UCSD-AML1 (cell line): ENCODE data around the gene PI4KB.

Experiments
- DNase-seq: peaks from one replicate; lab custom pipeline; 2025; ENCODE audit not compliant: unreplicated experiment; lab: John Stamatoyannopoulos, UW

Gene PI4KB

DNA sequence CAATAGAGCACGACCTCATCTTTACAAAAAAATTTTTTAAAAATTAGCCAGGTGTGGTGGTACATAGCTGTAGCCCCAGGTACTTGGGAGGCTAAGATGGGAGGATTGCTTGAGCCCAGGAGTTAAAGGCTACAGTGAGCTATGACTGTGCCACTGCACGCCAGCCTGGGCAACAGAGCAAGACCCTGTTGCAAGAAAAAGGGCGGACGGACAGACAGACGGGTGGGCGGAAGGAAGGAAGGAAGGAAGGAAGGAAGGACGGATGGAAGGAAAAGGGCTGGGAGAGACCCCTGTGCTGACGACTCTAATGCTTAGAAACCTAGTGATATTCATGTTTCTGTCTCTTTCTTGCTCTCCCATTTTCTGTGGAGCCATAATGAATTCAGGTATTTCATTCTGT, 14.4 kb downstream of the PI4KB start:
- no peak for DNase-seq

- DNase-seq: no peak
Measured at GRCh38 chr1:151312411-151312810, 14.8 kb downstream of the PI4KB start.

GRCh38 chr1:151311589-151312331, 15.5 kb downstream of the PI4KB start:
- DNase-seq: no peak

GRCh38 chr1:151311011-151311410, 16.2 kb downstream of the PI4KB start:
- DNase-seq: no peak

DNA sequence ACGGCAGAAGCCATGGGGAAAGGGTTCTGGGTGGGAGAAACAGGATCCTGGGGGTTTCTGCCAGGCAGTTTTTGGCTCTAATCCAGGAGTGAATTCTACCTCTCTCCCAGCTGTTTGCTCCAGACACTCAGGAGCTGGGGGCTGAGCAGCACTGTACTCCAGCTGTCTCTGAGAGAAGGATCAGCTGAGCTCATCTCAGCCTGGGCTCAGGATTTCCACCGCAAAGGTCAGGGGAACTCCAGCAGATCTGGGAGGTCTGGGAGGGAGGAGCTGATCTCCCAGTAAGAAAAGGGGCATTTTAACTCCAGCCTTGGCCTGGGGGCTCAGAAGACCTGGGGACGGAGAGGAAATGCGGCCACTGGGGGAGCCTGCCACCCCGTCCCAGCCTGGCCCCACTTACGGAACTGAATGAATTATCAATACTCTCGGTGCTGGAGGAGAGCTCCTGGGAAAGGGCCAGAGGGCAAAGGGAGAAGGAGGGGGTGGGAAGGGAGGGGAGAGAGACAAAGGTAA, 17.3 kb downstream of the PI4KB start:
- no peak for DNase-seq

DNA sequence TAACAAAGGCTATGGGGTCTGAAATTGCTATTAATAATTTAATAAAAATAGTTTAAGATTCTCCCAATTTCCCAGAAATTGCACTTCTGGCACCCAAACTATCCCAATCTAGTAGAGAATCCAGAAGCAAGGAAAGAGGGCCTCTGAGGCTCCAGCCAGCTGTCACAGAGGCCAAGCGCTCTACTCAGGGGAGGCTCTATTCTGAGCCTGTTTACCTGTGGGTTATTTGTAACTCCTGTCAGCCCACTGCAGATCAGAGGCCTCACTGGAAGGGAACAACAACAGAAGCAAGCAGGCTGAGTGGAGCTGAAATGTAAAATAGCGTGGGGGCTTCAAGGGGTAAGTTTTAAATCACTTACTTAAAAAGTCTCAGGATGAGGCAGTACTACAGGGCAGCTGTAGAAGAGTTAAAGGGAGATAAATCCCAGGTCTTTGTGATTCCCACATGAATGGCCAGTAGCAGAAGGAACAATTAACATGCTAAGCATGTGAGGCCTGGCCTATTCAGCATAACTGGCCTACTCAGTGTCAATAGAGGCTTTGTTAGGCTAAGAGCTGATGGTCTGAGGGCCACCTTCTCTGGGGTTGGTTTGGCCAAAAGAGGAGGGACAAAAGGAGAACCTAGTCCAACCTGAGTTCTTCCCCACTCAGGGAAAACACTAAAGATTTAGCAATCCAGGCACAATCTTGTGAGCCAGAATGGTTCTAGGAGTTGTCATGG, 32.3 kb downstream of the PI4KB start:
- no peak for DNase-seq

DNA sequence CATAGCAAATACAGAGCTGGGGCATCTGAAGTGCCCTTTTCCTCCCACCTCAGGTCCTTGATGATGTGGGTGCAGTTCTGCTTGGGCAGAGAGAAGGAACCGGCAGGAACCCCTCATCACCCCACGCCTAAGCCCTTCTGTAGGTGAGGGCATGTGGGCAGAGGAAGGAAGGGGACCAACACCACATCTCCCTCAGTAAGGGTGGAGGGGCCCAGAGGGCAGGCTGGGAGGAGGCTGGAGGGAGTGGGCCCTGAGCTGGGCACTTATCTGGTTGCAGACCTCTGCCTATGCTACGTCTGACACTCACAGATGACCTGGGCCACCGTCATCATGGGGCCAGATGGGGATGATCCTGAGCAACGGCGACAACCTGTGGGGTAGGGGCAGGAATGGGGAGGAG, 34.1 kb downstream of the PI4KB start:
- DNase-seq: no peak

DNA sequence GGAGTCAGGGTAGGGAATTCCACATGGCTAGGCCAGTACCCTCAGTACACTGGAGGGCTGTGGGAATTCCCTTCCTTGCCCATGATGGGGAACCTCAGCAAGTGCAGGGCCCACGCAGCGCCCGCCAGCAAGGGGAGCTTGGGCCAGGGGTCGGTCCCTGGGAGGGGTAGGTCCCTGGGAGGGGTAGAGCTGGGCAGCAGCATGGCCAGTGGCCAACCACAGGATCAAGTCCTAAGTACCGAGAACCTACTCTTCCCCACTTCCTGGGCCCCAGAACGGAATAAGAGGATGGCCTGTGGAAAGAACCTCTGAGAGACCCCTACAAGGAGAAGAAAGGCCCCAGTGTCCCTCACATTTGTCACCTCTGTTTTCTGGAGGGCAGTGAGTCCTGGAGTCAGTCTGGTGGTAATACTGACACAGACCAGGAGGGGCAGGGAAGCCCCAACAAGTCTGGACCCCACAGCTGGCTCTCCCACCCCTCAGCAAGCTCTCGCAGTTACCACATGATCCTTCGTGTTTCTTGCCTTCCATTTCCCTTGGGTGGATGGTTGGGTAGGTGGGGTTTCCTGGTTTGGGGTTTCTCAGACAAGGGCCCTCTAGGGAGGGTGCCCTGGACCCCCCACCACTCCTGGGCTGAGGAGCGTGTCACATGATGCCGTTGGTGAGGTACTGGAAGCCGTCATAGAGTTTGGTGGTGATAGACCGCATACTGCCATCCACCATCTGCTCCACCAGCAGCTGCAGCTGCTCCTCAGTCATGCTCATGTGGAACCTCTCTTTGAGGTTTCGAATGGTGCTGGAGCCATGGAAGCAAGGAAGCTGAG, 34.8 kb downstream of the PI4KB start:
- DNase-seq: no peak

- no peak for DNase-seq
Measured at GRCh38 chr1:151290709-151291303, 36.4 kb downstream of the PI4KB start.

GRCh38 chr1:151289991-151290708, 37.1 kb downstream of the PI4KB start:
- DNase-seq: no peak

DNA sequence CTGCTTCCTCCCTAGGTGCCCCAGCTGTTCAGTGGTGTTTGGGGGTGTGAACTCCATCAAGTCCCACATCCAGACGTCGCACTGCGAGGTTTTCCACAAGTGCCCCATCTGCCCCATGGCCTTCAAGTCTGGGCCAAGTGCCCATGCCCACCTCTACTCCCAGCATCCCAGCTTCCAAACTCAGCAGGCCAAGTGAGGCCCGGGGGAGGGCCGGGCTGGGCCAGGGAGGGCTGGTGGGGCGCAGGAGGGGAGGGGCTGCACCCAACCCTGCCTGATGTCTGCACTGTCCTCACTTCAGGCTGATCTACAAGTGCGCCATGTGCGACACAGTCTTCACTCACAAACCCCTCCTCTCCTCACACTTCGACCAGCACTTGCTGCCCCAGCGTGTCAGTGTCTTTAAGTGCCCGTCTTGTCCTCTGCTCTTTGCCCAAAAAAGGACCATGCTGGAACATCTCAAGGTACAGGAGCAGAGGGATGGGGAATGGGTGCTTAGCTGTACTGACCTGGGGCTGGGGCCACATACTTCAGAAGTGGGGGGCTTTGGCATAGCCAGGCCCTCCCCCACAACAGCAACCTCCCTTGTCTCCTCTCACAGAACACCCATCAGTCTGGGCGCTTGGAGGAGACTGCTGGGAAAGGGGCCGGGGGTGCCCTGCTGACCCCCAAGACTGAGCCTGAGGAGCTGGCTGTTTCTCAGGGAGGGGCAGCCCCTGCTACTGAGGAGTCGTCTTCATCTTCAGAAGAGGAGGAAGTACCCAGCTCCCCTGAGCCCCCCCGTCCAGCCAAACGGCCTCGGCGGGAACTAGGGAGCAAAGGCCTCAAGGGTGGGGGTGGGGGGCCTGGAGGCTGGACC, 37.9 kb downstream of the PI4KB start:
- no peak for DNase-seq

DNA sequence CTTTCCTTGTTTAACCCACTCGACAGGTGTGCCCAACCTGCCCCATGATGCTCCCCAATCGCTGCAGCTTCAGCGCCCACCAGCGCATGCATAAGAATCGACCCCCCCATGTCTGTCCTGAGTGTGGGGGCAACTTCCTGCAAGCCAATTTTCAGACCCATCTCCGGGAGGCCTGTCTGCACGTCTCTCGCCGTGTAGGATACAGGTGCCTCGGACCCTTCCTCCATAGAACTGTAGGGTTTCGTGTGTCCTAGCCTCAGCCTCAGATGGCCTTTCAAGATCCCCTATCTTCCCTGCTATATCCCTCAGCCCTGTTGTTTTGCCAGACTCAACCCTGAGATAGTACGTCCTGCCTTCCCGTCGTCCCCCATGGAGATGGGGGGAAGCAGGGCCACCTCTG, 38.7 kb downstream of the PI4KB start:
- no peak for DNase-seq

GRCh38 chr1:151287767-151288500, 39.3 kb downstream of the PI4KB start:
- DNase-seq: no peak

GRCh38 chr1:151287341-151287699, 39.9 kb downstream of the PI4KB start:
- DNase-seq: no peak

- DNase-seq: no peak
Measured at GRCh38 chr1:151286619-151287340, 40.4 kb downstream of the PI4KB start.

GRCh38 chr1:151284013-151284577, 43.1 kb downstream of the PI4KB start:
- DNase-seq: no peak

DNA sequence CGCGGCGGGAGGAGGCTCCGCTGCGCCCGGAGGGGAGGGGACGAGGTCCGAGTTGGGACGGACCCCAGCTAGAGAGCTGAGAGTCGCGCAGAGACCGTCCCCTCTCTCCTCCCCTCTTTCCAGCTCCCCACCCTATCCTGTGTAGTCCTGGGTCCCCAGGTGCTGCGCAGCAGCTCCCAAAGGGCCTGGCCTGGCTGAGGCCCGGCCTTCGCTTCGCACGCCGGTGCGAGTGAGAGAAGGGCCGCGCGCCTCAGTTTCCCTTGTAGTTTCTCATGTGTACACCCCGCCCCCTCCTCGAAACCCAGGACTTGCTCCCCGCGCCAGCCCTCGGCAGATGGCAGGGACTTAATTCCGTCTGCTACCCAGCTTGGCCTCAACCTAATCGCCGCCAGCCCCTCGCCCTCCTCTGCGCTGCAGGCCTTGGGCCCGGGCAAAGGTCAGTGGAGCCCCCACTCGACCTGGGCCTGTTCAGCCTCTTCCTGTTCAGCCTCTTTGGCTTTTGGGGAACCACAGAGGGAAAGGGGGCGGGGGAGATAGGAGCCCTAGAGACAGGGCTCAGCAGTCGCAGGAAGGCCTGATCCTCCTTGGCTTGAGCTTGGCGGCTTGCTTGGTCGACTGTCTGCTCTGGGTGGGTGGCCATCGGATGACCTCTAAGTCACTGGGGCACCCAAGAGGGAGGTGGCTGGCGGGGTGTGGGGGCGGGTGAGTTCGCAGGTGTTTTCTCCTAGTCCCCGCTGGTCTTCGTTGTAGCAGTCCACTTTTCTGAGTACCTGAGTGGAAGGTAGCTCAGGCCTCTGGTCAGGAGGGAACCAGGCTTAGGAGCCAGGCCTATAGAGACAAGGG, 44.1 kb downstream of the PI4KB start:
- DNase-seq: peak; percentile 60
